PC-9 (cell line): ENCODE data around the gene DBH. TPM values are rescaled to one million over a fixed set of nuclear protein-coding genes. Genes with fewer than 3 reads are reported as not detected.

Source experiments
- BruUV-seq: library from RNA; stranded (reverse); fragments of 400-500 nt; replicated peaks from 2 replicates; lab custom pipeline; 2021; lab: Mats Ljungman, UMichigan
- CTCF ChIA-PET: fragments of 300-600 bp; sonication (Branson Sonifier 250); formaldehyde crosslinking; loops from one replicate; lab custom pipeline; 2022; ENCODE audit warnings: antibody characterized with exemption; lab: Charles Lee
- POLR2A ChIA-PET: fragments of 300-600 bp; sonication (Branson Sonifier 250); formaldehyde crosslinking; loops from one replicate; lab custom pipeline; 2022; ENCODE audit warnings: antibody characterized with exemption; ENCODE audit not compliant: unreplicated experiment; lab: Charles Lee
- DNase-seq, 2 experiments: peaks; one replicate each; pipeline versions ENCODE4 v3.0.0 to v3.0.0-alpha.2; 2015 to 2022; ENCODE audit warnings: mixed read lengths in 1 of 2
- H2AFZ ChIP-seq: fragments of 200-600 bp; sonication (generic); 2 replicates; pipeline ENCODE4 v1.8.1; 2017; ENCODE audit warnings: antibody characterized with exemption
- H3F3A ChIP-seq: fragments of 200-600 bp; sonication (generic); 2 replicates; pipeline ENCODE4 v1.8.1; 2017; ENCODE audit warnings: antibody characterized with exemption, mild to moderate bottlenecking, low read depth; ENCODE audit not compliant: insufficient read depth
- H3K27ac ChIP-seq: fragments of 200-600 bp; sonication (generic); 2 replicates; pipeline ENCODE4 v1.6.1; 2016; ENCODE audit warnings: mixed run types
- H3K27me3 ChIP-seq: fragments of 200-600 bp; sonication (generic); 2 replicates; pipeline ENCODE4 v1.6.1; 2016; ENCODE audit warnings: low read depth, mixed run types; ENCODE audit not compliant: insufficient read depth
- H3K36me3 ChIP-seq: fragments of 200-600 bp; sonication (generic); 2 replicates; pipeline ENCODE4 v1.6.1; 2016; ENCODE audit warnings: low read depth, mixed run types
- H3K4me1 ChIP-seq: fragments of 200-600 bp; sonication (generic); replicated peaks from 2 replicates; pipeline ENCODE4 v1.6.1; 2016; ENCODE audit warnings: mixed run types; ENCODE audit not compliant: insufficient read depth
- H3K4me2 ChIP-seq: fragments of 200-600 bp; sonication (generic); 2 replicates; pipeline ENCODE4 v1.6.1; 2017; ENCODE audit warnings: mixed run types
- H3K4me3 ChIP-seq: fragments of 200-600 bp; sonication (generic); 2 replicates; pipeline ENCODE4 v1.6.1; 2016; ENCODE audit warnings: mixed run types
- H3K79me2 ChIP-seq: fragments of 200-600 bp; sonication (generic); 2 replicates; pipeline ENCODE4 v1.6.1; 2017; ENCODE audit warnings: low read depth, mixed run types
- H3K9me2 ChIP-seq: fragments of 200-600 bp; sonication (generic); 2 replicates; pipeline ENCODE4 v1.8.1; 2017; ENCODE audit warnings: mild to moderate bottlenecking; ENCODE audit not compliant: insufficient read depth
- H3K9me3 ChIP-seq: fragments of 200-600 bp; sonication (generic); 2 replicates; pipeline ENCODE4 v1.8.1; 2016; ENCODE audit warnings: low read depth; ENCODE audit not compliant: insufficient read depth
- H4K20me1 ChIP-seq: fragments of 200-600 bp; sonication (generic); 2 replicates; pipeline ENCODE4 v1.8.1; 2017; ENCODE audit not compliant: insufficient read depth
- EZH2 ChIP-seq: fragments of 200-600 bp; sonication (generic); IDR thresholded peaks from 2 replicates; pipeline ENCODE4 v1.8.0; 2017; ENCODE audit warnings: antibody characterized with exemption, low read depth
- intact Hi-C: fragments of 100-400 bp; cut with micrococcal nuclease; formaldehyde crosslinking; loops from one replicate; pipeline ENCODE4 v1.10.0; 2022; ENCODE audit not compliant: unreplicated experiment
- total RNA-seq: library from RNA; stranded (reverse); gene quantifications from 2 replicates; pipeline ENCODE4 v1.2.3, GENCODE V29; 2021
- TF ChIP-seq, protein P1 (sequence below): fragments of 200-600 bp; sonication (generic); conservative IDR thresholded peaks from 2 replicates; pipeline ENCODE4 v1.6.1; 2017; ENCODE audit warnings: mixed run types, antibody characterized with exemption, mild to moderate bottlenecking, moderate library complexity

DBH gene
- total RNA-seq, 1 experiment from 2014 or later: not detected

DNA sequence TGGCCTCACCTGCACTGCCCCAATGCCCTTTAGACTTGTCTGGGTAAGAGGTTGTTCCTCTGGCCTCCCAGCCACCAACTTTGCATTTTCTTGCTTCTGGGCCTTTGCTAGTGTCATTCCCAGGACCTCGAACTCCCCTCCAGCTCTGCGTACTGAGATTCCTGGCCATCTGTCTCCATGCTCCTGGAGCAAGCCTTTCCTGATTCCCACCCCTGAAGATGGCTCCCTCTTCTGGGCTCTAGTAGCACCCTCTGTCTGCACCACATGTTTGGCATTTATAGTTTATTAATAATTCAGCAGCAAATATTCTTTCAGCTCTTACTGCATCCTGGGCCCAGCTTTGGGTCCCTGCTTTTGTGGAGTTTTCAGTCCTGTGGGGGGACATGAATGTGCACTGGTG is 41.9 kb upstream of the DBH start:
- no TSS peak for BruUV-seq
- no peak for TF ChIP-seq EZH2
- TF ChIP-seq, protein P1, sequence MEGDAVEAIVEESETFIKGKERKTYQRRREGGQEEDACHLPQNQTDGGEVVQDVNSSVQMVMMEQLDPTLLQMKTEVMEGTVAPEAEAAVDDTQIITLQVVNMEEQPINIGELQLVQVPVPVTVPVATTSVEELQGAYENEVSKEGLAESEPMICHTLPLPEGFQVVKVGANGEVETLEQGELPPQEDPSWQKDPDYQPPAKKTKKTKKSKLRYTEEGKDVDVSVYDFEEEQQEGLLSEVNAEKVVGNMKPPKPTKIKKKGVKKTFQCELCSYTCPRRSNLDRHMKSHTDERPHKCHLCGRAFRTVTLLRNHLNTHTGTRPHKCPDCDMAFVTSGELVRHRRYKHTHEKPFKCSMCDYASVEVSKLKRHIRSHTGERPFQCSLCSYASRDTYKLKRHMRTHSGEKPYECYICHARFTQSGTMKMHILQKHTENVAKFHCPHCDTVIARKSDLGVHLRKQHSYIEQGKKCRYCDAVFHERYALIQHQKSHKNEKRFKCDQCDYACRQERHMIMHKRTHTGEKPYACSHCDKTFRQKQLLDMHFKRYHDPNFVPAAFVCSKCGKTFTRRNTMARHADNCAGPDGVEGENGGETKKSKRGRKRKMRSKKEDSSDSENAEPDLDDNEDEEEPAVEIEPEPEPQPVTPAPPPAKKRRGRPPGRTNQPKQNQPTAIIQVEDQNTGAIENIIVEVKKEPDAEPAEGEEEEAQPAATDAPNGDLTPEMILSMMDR: no peak
- Histone ChIP-seq H4K20me1 (no peaks in the 10 kb centered on the region), H3K4me2 (no peak overlapping the region), H3K79me2 (no peaks in the 10 kb centered on the region), H3F3A (peaks cover under 1% of the 10 kb centered on the region; the same call in 1 of the 2 replicates), H3K4me3 (no peak overlapping the region), H2AFZ (no peak overlapping the region), H3K9me3 (peaks cover 6% of the 10 kb centered on the region; the same call in 1 of the 2 replicates), H3K27ac (no peak overlapping the region), H3K4me1 (no peaks in the 10 kb centered on the region), H3K36me3 (no peaks in the 10 kb centered on the region), H3K27me3 (peaks cover 78% of the 10 kb centered on the region), H3K9me2 (no peaks in the 10 kb centered on the region)
- intact Hi-C loops: no loop called here
- POLR2A ChIA-PET: no interaction called here
- DNase-seq: no peak
- CTCF ChIA-PET: no interaction called here

DNA sequence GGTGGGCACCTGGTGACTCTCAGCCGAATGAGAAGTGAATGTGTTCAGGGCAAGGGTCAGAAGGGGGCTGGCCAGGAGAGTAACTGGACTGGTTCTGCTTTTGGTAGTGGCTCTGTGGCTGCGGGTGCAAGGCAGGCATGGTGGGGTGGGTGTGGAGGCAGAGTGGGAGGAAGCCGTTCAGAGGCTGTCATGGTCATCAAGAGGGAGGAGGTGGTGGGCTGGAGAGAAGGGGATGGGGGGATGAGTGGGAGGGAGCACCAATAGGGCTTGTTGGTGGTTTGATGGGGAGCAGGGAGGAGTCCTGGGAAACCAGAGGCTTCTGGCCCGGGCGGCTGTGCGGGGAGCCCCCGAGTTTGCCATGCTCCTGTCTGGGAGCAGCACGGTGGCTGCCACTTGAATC is 40.3 kb upstream of the DBH start:
- peaks cover 6% of the 10 kb centered on the region; the same call in 1 of the 2 replicates for H3K9me3 ChIP-seq
- POLR2A ChIA-PET: no interaction called here
- no peaks in the 10 kb centered on the region for H3K4me1 ChIP-seq
- no peak overlapping the region for H3K4me3 ChIP-seq
- peaks cover 6% of the 10 kb centered on the region; the same call in 1 of the 2 replicates for H3F3A ChIP-seq
- H3K27me3 ChIP-seq: peaks cover 87% of the 10 kb centered on the region
- H3K9me2 ChIP-seq: no peaks in the 10 kb centered on the region
- CTCF ChIA-PET: no interaction called here
- TF ChIP-seq EZH2: no peak
- TF ChIP-seq, protein P1: no peak
- no peak for DNase-seq
- no TSS peak for BruUV-seq
- no peak overlapping the region for H3K27ac ChIP-seq
- H3K79me2 ChIP-seq: no peaks in the 10 kb centered on the region
- no peaks in the 10 kb centered on the region for H4K20me1 ChIP-seq
- no peaks in the 10 kb centered on the region for H3K36me3 ChIP-seq
- intact Hi-C loops: no loop called here
- no peak overlapping the region for H2AFZ ChIP-seq
- H3K4me2 ChIP-seq: no peak overlapping the region

DNA sequence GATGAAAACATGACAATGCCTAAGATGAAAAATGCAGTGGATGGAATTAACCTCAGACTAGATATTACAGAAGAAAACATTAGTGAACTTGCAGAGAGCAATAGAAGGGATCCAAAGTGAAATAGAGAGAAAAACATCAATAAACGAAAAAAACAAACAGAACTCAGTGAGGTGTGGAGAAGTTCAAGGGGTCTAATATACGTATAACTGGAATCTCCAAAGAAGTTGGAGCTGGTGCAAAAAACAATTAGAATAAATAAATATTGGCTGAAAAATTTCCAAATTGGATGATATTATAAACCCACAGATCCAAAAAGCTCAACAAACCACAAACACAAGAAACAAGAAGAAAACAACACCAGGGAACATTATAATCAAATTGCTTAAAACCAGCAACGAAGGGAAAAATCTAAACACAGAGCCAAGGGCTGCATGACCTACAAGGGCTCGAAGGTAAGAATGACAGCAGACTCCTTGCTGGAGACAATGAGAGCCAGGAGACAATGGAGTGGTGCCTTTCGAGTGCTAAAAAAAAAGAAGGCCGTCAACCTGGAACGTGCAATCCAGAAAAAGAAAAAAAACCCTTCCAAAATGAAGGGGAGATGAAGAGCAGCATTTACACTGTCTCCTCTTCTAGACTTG is 38.7 kb upstream of the DBH start:
- Histone ChIP-seq H3K36me3 (no peaks in the 10 kb centered on the region), H3K4me2 (no peak overlapping the region), H3F3A (peaks cover 6% of the 10 kb centered on the region; the same call in 1 of the 2 replicates), H4K20me1 (no peaks in the 10 kb centered on the region), H3K27ac (no peak overlapping the region), H2AFZ (no peak overlapping the region), H3K79me2 (no peaks in the 10 kb centered on the region), H3K9me2 (no peaks in the 10 kb centered on the region), H3K4me1 (no peaks in the 10 kb centered on the region), H3K27me3 (peaks cover 95% of the 10 kb centered on the region), H3K4me3 (no peak overlapping the region), H3K9me3 (peaks cover 6% of the 10 kb centered on the region; the same call in 1 of the 2 replicates)
- ChIA-PET POLR2A (no interaction called here), CTCF (no interaction called here)
- intact Hi-C loops: no loop called here
- TF ChIP-seq, protein P1: no peak
- no TSS peak for BruUV-seq
- DNase-seq: no peak
